Bronchial epithelial cell (primary cell): ENCODE results near the gene RBX1. TPM values are rescaled to one million over a fixed set of nuclear protein-coding genes. Genes with fewer than 3 reads are reported as not detected.

Experiments used
- DNase-seq: peaks from one replicate; pipeline ENCODE4 v3.0.0-alpha.2; 2010; ENCODE audit warnings: low read depth
- FAIRE-seq: peaks from 2 replicates; lab custom pipeline; 2011; peaks lifted over from hg19 to GRCh38; lab: Jason Lieb, UNC
- H3K27me3 ChIP-seq: 2 replicates; pipeline ENCODE4 v1.5.1; 2011; ENCODE audit warnings: low read length; ENCODE audit not compliant: control insufficient read depth, insufficient read depth
- H3K36me3 ChIP-seq: 2 replicates; pipeline ENCODE4 v1.5.1; 2011; ENCODE audit warnings: low read length; ENCODE audit not compliant: control insufficient read depth, insufficient read depth
- H3K4me3 ChIP-seq: 2 replicates; pipeline ENCODE4 v1.5.1; 2011; ENCODE audit warnings: mild to moderate bottlenecking, low read depth, low read length, control low read depth
- total RNA-seq: library from RNA; depleted of rRNA; stranded (reverse); fragments of >200 nt; gene quantifications from 2 replicates; pipeline ENCODE4 v1.2.1, GENCODE V29; 2014
- TF ChIP-seq, protein P1 (sequence below): IDR thresholded peaks from 2 replicates; pipeline ENCODE4 v1.5.1; 2011; ENCODE audit warnings: mild to moderate bottlenecking, moderate library complexity, low read length, control low read depth, inconsistent platforms; ENCODE audit not compliant: insufficient read depth, severe bottlenecking

The RBX1 gene
- total RNA-seq, 1 donor from 2014 or later: 35.8 TPM

DNA sequence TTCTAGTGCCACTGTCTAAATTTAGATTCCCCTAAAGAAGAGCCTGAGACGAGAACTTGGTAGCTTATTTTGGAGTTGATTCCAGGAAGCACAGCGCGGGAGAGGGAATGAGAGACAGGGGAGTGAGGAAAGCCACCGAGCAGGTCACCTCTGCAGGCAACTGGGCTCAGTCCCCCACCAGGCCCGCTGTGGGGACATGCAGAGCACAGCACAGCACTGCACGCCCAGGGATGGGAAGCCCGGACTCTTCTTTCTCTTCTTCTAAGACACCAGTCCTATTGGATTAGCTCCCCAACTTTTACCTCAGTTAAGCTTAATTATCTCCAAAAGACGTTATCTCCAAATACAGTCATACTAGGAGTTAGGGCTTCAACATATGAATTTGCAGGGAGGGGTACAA lies 28.7 kb downstream of the RBX1 start:
- no peak overlapping the region for H3K4me3 ChIP-seq
- DNase-seq (no peak), FAIRE-seq (no peak)
- no peaks in the 10 kb centered on the region for H3K27me3 ChIP-seq
- TF ChIP-seq, protein P1, sequence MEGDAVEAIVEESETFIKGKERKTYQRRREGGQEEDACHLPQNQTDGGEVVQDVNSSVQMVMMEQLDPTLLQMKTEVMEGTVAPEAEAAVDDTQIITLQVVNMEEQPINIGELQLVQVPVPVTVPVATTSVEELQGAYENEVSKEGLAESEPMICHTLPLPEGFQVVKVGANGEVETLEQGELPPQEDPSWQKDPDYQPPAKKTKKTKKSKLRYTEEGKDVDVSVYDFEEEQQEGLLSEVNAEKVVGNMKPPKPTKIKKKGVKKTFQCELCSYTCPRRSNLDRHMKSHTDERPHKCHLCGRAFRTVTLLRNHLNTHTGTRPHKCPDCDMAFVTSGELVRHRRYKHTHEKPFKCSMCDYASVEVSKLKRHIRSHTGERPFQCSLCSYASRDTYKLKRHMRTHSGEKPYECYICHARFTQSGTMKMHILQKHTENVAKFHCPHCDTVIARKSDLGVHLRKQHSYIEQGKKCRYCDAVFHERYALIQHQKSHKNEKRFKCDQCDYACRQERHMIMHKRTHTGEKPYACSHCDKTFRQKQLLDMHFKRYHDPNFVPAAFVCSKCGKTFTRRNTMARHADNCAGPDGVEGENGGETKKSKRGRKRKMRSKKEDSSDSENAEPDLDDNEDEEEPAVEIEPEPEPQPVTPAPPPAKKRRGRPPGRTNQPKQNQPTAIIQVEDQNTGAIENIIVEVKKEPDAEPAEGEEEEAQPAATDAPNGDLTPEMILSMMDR: no peak
- no peaks in the 10 kb centered on the region for H3K36me3 ChIP-seq

DNA sequence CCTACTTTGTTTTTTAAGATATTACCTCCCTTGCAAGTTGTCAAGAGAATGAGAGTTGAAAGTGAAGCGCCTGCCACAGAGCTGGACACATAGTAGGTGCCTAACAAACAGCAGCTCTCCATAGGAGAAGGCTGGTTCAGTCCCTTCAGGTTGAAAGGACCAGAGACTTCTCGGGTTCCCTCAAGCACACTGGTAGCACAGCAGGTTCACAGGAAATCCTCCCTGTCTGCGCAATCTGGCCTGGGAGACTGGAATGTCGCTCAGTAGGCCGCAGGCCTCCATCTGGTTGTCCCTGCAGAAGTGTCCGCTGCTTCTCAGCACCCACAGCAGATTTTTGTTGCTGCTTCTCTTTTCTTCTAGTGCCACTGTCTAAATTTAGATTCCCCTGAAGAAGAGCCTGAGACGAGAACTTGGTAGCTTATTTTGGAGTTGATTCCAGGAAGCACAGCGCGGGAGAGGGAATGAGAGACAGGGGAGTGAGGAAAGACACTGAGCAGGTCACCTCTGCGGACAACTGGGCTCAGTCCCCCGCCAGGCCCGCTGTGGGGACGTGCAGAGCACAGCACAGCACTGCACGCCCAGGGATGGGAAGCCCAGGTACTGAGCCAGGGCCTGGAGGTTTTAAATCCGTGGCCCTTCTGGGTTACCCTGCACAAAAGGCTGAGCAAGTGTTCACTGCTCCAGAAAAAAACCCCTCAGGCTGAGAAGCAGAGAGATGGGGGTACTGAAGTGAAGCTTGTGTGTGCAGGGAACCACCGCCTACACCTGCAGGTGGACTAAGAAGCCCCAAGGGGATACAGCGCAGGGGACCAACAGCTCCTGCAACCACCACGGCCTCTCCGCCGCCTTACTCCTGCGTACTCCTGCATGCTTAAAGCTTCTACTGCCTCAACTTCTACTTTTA lies 31.6 kb downstream of the RBX1 start:
- H3K27me3 ChIP-seq: no peaks in the 10 kb centered on the region
- TF ChIP-seq, protein P1: no peak
- H3K4me3 ChIP-seq: no peak overlapping the region
- no peak for FAIRE-seq
- no peaks in the 10 kb centered on the region for H3K36me3 ChIP-seq
- no peak for DNase-seq

- DNase-seq (no peak), FAIRE-seq (no peak)
- Histone ChIP-seq H3K27me3 (peaks cover 5% of the 10 kb centered on the region), H3K36me3 (no peaks in the 10 kb centered on the region), H3K4me3 (no peak overlapping the region)
- TF ChIP-seq, protein P1: no peak
Observed at GRCh38 chr22:40991298-40991697, 40.1 kb downstream of the RBX1 start.

- H3K27me3 ChIP-seq: peaks cover 2% of the 10 kb centered on the region
- FAIRE-seq (no peak), DNase-seq (no peak)
- no peaks in the 10 kb centered on the region for H3K36me3 ChIP-seq
- no peak overlapping the region for H3K4me3 ChIP-seq
- TF ChIP-seq, protein P1: no peak
Observed at GRCh38 chr22:40995821-40996220, 44.6 kb downstream of the RBX1 start.

GRCh38 chr22:40997520-40997919 lies 46.3 kb downstream of the RBX1 start:
- TF ChIP-seq, protein P1: no peak
- peaks cover 2% of the 10 kb centered on the region for H3K27me3 ChIP-seq
- H3K36me3 ChIP-seq: no peaks in the 10 kb centered on the region
- H3K4me3 ChIP-seq: no peak overlapping the region
- no peak for DNase-seq
- FAIRE-seq: no peak
